Measurements from ENCODE around the gene SLC9C2.
"Not testable (repeated sequence)": the region's sequence is repeated elsewhere in the genome, so short reads cannot be mapped to it uniquely, and the experiment has no call there.

SLC9C2 gene

GRCh38 chr1:173572201-173572873 lies 30.5 kb downstream of the SLC9C2 start:
- no peak for DNase-seq (ENCODE audit: insufficient read length, low spot score)
- FAIRE-seq, result peak; percentile 6
- no peak for TF ChIP-seq CTCF (IDR thresholded peaks at IDR 0.05; ENCODE audit: insufficient read depth, missing control alignments)

- DNase-seq (ENCODE audit: insufficient read length, low spot score) (no peak), FAIRE-seq (no peak)
- no peak for TF ChIP-seq CTCF (IDR thresholded peaks at IDR 0.05; ENCODE audit: insufficient read depth, missing control alignments)
Measured at GRCh38 chr1:173570370-173571007, 32.4 kb downstream of the SLC9C2 start.

GRCh38 chr1:173568483-173568882 lies 34.4 kb downstream of the SLC9C2 start:
- TF ChIP-seq CTCF (IDR thresholded peaks at IDR 0.05; ENCODE audit: insufficient read depth, missing control alignments), result no peak
- DNase-seq (ENCODE audit: insufficient read length, low spot score) (no peak), FAIRE-seq (no peak)

GRCh38 chr1:173563846-173564245 lies 39.0 kb downstream of the SLC9C2 start:
- peak; percentile 66 for FAIRE-seq
- DNase-seq (ENCODE audit: insufficient read length, low spot score), result not testable (repeated sequence)

GRCh38 chr1:173562813-173563212 lies 40.1 kb downstream of the SLC9C2 start:
- TF ChIP-seq CTCF (IDR thresholded peaks at IDR 0.05; ENCODE audit: insufficient read depth, missing control alignments), result no peak
- FAIRE-seq (no peak), DNase-seq (ENCODE audit: insufficient read length, low spot score) (no peak)

GRCh38 chr1:173561263-173561662 lies 41.6 kb downstream of the SLC9C2 start:
- TF ChIP-seq CTCF (IDR thresholded peaks at IDR 0.05; ENCODE audit: insufficient read depth, missing control alignments), result no peak
- DNase-seq (ENCODE audit: insufficient read length, low spot score) (no peak), FAIRE-seq (no peak)

GRCh38 chr1:173560285-173560880 lies 42.5 kb downstream of the SLC9C2 start:
- DNase-seq (ENCODE audit: insufficient read length, low spot score), result no peak
- TF ChIP-seq CTCF (IDR thresholded peaks at IDR 0.05; ENCODE audit: insufficient read depth, missing control alignments), result no peak
- no peak for FAIRE-seq
